HG03460 (cell line): ENCODE results near the gene ZMYND12.
"Not testable (repeated sequence)": the region's sequence is repeated elsewhere in the genome, so short reads cannot be mapped to it uniquely, and the experiment has no call there.

Experiments used
- ATAC-seq: cut with Tn5 transposase; IDR thresholded peaks from one replicate; pipeline ENCODE4 v1.9.1; 2021; ENCODE audit not compliant: unreplicated experiment

ZMYND12 gene, protein sequence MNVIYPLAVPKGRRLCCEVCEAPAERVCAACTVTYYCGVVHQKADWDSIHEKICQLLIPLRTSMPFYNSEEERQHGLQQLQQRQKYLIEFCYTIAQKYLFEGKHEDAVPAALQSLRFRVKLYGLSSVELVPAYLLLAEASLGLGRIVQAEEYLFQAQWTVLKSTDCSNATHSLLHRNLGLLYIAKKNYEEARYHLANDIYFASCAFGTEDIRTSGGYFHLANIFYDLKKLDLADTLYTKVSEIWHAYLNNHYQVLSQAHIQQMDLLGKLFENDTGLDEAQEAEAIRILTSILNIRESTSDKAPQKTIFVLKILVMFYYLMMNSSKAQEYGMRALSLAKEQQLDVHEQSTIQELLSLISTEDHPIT

DNA sequence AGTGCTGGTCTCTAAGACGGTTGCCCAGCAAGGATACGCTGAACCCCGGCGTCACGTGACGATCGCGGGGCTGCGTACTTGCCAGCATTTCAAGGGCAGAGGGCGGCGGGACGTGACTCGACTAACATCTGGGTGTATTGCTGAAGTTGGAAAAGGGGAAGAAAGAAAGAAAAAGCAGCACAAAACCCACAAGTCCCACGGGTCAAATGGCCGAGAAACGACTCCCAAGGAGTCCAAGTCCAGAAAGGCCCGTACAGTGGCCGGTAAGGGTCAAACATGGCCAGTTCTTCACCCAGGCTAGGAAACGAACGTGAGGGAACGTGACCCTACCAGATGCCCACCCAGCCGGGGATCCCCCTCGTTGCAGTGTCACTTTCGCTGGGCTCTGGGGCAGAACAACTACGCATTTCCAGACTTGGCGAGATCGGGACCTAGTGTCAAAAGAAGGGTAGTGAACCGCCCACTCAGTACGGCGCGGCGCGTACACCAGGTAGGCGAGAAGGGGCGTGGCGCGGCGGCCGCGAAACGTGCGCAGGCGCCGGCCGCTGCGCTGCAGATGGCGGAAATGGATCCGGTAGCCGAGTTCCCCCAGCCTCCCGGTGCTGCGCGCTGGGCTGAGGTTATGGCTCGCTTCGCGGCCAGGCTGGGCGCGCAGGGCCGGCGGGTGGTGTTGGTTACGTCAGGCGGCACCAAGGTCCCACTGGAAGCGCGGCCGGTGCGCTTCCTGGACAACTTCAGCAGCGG, at the start of gene ZMYND12, which contains the start of gene PPCS:
ZMYND12 (minus strand) TSS at position 13 of the 744 bp plus-strand sequence. CDS start 25 bp downstream, outside the sequence.
PPCS (plus strand) TSS at position 534 of the 744 bp plus-strand sequence; CDS start at position 557, 23 bp downstream.
- peak; percentile 74 for ATAC-seq

DNA sequence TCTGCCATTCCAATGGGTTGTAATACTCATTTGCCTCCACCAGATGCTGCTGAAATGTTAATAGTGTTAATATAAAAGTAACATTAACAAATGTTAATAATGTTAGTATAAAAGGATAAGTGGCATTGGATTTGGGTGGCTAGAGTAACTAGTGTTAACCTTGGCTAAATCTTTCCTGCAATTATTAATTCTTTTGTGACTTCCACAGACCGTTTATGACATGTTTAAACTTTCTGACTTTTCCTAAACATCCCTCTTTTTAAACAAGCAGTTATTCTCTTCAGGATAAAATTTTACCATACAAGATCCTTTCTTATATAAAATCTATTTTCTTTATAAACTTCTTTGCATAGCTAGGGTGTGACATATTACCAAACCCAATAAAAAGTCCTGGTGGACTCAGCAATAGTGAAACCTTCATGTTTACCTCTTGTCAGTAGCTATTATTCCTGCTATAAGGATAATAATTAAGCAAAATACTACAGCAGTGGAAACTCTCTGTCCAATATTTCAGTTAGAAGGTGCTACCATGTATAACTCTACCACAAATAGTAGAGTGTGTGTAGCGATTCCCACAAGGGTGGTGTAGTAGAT, 48.8 kb upstream of the ZMYND12 start:
- ATAC-seq, result no peak

DNA sequence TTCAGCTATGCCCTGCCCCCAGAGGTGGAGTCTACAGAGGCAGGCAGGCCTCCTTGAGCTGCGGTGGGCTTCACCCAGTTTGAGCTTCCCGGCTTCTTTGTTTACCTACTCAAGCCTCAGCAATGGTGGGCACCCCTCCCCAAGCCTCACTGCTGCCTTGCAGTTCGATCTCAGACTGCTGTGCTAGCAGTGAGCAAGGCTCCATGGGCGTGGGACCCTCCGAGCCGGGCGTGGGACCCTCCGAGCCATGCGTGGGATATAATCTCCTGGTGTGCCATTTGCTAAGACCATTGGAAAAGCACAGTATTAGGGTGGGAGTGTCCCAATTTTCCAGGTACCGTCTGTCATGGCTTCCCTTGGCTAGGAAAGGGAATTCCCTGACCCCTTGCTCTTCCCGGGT, 46.2 kb upstream of the ZMYND12 start:
- ATAC-seq, result not testable (repeated sequence)

DNA sequence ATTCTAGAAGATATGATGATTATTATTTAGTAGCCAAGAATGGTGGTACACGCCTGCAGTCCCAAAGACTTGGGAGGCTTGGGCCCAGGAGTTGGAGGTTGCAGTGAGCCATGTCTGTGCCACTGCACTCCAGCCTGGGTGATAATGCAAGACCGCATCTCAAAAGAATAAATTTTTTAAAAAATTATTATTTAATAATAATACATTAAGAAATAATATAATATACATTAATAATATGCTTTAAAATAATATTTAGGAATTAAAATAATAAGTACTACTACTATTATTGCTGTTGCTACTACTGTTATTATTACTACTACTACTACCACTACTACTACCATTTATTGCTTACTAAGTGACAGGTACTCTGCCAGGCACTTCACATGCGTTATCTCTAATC, 34.4 kb upstream of the ZMYND12 start:
- ATAC-seq, result no peak

DNA sequence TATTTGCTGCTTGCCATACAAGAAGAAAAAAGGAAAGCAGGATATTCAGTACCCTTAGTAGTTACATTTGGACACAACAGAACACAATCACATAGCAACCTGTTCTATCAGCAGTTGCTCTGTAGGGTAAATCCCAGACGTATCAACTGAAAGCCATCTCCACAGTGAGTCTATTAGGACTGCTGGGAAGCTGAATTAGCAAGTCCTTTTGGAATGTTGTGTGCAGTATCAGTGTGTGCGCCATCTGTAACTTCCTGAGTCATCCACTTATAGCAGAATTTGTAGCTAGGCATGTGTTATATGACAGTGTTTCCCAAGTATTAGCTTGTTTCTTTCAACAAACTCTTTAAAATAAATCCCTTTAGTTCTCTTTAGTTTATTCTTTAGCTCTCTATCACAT, 28.6 kb upstream of the ZMYND12 start:
- no peak for ATAC-seq

DNA sequence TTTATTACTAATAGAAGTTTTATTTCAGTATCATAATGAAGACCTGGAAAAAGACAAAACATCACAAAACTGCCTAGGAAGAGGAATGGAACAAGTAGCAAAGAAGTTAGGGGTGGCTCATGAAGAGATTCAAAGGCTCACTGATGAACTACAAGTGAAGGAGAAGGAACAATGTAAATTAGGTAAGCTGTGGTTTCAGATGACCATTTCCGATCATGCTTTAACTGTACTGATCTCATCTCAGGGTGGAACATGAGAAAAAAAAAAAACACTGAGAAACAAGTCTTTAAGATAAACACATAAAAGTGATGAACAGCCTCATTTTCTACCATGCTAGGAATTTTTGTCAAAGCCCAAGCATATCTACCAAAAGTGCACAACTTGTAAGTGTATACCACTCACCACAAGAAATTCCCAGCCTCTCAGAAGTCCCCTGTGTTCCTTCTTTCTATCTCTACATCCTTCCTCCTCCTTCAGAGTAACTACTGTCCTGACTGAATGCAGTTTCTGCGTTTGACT, 26.9 kb upstream of the ZMYND12 start:
- no peak for ATAC-seq

DNA sequence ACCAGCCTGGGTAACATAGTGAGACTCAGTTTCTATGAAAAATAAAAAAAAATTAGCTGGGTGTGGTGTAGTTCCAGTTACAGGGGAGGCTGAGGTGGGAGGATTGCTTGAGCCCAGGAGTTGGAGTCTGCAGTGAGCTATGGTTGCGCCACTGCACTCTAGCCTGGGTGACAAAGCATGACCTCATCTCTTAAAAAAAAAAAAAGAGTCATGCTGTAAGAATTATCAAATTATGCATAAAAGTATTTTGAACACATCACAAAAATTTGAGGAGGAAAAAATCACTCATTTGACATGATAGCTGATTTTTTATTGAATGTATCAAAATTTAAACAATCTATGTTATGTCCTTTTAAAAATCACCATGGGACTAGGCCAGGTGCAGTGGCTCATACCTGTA, 25.1 kb upstream of the ZMYND12 start:
- no peak for ATAC-seq

DNA sequence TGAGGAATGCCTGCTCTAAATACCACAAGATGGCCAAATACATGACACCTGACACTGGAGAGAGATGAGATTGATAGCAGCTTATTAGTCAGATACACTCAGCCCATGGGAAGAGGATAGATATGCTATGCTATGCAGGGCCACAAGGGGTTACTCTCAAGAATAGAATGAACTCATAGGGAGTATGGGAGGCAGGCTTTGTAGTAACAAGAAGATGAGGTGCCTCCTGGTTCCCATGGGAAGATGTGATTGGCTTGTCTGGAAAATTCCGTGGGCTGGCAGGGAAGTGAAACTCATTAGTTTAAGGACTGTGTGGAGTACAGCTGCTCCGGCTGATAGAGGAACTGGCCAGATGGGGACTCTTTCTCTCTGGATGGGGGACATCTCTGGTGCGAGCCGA, 23.8 kb upstream of the ZMYND12 start:
- no peak for ATAC-seq

DNA sequence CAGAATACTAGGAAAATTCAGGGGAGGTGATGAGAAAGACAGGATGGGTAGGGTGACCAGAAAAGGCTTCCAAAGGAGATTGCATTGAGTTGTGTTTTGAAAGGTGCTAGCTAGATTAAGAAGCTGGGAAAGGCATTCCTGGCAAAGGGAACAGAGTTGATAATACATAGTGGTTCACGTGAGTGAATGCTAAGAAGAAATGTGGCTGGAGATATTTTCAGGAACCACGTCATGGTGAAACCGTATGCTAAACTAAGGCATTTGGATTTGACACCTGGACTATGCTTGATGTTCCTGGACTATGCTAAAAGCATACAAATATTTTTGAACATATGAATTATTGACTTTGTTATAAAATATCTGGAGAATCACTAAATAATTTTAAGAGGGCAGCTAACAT, 22.0 kb upstream of the ZMYND12 start:
- no peak for ATAC-seq

DNA sequence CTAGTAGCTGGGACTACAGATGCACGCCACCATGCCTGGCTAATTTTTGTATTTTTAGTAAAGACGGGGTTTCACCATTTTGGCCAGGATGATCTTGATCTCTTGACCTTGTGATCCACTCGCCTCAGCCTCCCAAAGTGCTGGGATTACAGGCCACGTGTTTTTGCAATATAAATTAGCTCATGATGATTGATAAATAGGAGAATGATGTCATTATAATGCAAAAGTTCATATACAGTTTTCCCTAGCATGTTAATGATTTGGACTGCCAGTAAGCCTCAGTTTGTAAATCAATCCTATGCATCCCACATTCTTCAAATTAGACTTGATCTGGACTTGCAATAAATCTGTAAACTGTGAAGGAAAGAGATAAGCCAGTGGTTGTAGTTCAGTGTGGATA, 21.5 kb upstream of the ZMYND12 start:
- not testable (repeated sequence) for ATAC-seq

DNA sequence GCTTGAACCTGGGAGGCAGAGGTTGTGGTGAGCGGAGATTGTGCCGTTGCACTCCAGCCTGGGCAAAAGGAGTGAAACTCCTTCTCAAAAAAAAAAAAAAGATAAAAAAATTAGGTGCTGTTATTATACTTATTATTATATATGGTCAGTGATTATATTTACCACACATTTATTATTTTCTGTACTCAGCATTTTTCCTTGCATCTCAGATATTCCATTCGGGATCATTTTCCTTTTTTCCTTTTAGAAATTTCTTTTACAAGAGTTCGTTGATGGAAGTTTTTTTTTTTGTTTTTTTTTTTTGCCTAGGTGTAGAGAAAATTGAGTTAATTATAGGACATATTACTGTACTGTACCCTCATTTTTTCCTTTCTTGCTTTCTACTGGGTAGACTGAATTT, 20.8 kb upstream of the ZMYND12 start:
- no peak for ATAC-seq

DNA sequence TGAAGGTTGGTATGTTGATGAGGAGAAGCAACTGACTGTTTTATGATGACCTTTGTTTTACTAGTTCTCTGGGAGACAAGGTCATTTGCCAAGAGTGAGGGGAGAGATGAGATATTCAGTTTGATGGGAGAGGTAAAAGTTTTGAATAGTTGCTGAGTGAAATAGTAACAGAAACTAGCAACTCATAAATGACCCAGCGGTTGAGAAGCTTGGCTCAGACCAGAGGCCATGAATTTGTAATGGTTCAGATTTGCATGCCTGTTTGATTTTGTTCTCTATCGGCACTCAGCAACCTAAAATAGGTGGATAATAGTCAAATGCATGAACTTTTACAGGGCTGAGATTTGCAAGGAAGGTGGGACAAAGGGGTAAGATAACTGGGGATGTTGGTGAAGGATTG, 13.9 kb upstream of the ZMYND12 start:
- no peak for ATAC-seq

DNA sequence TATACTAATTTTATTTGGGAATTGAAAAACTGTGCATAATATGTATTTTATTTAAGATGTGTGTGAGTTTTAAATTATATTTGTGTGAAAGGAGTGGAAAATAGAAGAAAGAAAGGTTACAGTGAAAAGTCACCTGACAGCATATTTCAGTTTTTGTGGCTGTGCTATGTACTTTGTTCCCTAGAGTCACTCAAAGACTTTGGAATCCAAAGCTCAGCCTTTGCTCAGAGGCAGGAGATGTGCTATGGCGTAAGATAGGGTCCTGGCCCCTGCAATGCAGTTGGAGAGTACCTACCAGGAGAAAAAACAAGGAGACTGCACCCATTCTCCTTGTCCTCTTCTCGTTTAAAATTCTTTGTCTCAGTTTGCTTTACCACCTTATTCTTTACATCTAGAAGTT, 10.2 kb upstream of the ZMYND12 start:
- ATAC-seq, result no peak

DNA sequence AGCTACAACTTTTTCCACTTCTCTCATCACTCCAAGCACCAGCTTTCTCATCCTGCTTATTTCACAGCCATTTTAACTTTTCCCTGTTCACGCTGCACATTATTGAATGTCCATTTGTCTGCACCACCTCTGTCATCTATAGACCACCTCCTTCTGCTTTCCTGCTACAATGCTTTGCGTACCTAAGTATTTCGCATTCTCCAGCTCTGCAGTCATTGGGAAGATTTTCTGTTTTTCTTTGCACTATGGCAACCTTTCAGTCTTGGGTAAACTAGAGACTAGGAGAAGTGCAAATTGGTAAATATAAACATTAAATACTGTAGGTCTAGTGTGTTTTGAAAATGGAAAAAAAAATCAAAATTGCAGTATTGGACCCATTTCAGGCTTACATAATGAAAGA, 8.1 kb upstream of the ZMYND12 start:
- no peak for ATAC-seq

DNA sequence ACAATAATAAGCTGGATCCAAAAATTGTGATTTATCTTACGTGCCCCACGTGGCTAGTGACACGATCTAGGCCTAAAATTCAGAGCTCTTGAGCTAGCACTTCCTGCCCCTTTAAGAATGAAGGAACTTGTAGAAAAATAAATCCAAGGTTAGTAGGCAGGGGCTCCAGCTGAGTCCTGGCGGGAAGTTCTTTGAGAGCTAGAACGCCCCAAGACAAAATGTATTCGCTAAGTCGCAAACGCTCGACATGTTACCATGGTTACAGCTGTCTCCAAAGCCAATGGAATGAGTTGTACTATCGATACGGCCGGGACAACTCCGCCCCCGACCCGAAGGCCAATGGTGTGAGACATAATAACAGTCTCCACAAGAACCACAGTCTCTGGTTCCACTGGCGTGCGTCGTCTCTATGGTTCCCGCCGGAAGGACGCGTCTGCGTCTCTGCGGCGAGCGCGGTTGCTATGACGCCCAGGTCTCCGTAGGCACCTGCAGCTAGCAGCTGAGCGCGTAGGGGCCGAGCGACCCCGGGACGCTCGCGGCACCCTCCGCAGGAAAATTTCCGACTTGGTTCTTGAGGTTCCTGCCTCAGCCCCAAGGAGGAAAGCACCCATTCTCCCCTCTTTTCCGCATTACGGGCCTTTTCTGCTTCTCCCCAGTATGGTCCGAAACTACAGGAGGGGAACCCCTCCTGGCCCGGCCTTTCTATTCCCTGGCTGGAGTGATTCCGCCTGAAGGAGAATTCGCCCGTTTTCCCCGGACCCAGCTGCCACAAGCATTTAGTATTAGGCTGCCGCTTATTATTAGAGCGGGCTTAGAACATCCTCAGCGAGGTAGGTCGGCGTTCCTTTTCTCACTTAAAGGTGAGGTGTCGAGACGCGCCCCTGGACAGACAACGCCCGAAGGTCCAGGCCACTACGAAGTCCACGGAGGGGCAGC, 7.3 kb upstream of the ZMYND12 start, which contains the start of gene CCDC30:
CCDC30 (plus strand) TSS at position 459 of the 936 bp plus-strand sequence. CDS start 17,266 bp downstream, outside the sequence.
- peak; percentile 99 for ATAC-seq

DNA sequence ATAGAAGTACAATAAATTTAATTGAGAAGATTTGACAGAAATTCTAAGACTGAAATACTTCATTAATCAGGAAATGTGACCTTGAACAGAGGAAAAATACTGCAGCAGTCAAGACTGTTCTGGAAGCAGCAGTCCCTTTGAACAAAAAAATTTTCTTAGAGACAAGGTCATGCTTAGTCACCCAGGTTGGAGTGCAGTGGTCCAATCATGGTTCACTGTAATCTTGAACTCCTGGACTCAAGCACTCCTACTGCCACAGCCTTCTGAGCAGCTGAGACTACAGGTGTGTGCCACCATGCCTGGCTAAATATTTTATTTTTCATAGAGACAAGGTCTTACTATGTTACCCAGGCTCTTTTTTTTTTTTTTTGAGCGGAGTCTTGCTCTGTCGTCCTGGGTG, 5.4 kb upstream of the ZMYND12 start:
- ATAC-seq, result no peak

DNA sequence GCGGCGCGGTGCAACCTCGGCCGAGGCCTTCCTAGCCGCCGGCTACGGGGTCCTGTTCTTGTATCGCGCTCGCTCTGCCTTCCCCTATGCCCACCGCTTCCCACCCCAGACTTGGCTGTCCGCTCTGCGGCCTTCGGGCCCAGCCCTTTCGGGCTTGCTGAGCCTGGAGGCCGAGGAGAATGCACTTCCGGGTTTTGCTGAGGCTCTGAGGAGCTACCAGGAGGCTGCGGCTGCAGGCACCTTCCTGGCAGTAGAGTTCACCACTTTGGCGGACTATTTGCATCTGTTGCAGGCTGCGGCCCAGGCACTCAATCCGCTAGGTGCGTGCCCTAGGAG, 900 bp upstream of the ZMYND12 start:
- peak; percentile 51 for ATAC-seq

DNA sequence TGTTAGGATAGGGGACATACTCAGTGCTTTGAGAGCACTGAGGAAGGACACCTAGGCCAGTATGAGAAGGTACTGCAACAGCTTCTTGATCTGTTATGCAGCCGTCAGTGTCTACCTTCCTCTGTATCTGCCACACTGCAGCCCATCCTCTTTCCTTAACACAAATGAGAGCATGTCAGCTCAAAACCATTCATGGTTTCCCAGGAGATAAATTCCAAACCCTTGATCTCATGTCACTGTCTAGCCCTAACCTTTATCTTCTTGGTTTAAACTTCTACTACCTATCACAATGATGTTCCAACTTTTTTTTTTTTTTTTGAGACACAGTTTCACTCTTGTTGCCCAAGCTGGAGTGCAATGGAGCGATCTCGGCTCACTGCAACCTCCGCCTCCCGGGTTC, 1.4 kb downstream of the ZMYND12 start:
- no peak for ATAC-seq

DNA sequence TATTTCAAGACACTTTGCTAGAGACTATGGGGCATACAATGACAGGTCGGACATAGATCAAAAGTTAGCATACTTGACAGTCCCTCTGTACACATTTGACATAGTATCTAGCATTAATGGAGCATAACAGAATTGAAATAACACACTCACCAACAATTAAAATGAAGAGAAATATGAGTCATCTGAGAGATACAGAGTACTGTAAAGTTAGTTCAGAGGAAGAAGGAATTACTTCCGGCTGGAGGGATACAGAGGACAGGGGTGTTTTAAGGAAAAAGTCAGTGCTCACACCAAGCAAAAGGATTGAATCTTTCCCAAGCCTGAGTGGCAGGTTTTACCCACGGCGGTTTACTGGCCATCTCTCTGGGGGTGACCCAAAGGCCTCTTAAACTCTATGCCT, 2.4 kb downstream of the ZMYND12 start:
- no peak for ATAC-seq

DNA sequence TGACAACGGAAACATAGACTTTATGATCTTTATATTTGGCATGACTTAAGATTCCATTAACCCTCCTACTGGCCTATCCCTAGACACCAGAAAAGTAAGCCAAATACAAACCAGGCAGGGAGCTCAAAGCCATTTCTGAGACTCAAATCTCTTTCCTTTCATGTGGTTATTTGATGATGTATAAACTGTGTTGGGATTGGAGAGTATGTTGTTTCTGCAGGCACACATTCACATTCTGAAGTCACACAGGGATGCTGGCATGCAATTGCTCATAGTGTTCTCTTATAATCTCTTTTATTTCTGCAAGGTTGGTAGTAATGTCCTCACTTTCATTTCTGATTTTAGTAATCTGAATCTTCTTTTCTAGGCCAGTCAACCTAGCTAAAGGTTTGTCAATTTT, 5.8 kb downstream of the ZMYND12 start:
- no peak for ATAC-seq

DNA sequence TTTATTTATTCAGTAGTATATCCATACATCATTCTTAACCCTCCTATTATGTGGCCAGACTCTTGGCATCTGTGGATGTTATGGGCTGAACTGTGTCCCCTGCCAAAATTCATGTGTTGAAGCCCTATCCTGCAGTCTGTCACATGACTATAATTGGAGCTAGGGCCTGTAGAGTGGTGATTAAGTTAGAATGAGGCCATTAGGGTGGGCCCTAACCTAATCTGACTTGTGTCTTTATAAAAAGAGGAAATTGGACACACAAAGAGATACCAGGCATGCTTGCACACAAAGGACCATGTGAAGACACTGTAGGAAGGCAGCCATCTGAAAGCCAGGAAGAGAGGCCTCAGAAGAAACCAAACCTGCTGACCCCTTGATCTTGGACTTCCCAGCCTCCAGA, 6.6 kb downstream of the ZMYND12 start:
- ATAC-seq, result no peak
